ENCODE results near the gene EPO. TPM values are rescaled to one million over a fixed set of nuclear protein-coding genes. Genes with fewer than 3 reads are reported as not detected.

Gene EPO
- polyA plus RNA-seq, 2 of the 4 experiments (the other 2 are of a cell fraction): not detected

DNA sequence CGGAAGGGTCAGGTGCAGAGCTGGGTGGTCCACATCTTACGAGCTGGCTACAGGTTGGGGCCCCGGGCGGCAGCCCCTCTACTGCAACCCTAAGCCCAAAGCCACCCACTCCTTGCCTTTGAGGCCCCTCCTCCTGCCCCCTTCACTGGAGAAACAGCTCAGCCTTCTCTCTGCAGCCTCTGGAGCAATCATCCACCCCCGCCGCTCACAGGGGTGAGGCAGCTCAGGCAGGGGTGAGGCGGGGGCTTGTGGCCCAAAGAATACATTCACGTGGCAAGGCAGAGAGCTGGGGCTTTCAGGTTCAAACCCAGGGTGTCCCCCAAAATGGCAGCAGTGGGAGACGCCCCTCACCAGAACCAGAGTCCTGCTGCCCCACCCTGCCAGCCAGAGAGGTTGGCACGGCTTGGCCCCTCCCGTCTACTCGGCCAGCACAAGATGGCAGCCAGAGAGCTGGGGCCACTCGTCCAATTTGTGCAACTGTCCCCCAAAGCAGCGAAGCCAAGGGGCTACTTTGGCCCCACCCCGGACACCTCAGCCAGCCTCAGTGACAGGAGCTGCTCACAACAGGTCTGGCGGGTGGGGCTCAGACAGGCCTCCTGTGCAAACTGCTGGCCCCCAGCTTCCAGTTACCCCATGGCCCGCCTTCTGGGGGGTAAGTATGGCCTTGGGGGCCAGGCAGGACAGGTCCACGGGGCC is 39.5 kb upstream of the EPO start (continued):
- TF ChIP-seq, protein P1, sequence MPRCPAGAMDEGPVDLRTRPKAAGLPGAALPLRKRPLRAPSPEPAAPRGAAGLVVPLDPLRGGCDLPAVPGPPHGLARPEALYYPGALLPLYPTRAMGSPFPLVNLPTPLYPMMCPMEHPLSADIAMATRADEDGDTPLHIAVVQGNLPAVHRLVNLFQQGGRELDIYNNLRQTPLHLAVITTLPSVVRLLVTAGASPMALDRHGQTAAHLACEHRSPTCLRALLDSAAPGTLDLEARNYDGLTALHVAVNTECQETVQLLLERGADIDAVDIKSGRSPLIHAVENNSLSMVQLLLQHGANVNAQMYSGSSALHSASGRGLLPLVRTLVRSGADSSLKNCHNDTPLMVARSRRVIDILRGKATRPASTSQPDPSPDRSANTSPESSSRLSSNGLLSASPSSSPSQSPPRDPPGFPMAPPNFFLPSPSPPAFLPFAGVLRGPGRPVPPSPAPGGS (IDR thresholded peaks at IDR 0.05): no peak

DNA sequence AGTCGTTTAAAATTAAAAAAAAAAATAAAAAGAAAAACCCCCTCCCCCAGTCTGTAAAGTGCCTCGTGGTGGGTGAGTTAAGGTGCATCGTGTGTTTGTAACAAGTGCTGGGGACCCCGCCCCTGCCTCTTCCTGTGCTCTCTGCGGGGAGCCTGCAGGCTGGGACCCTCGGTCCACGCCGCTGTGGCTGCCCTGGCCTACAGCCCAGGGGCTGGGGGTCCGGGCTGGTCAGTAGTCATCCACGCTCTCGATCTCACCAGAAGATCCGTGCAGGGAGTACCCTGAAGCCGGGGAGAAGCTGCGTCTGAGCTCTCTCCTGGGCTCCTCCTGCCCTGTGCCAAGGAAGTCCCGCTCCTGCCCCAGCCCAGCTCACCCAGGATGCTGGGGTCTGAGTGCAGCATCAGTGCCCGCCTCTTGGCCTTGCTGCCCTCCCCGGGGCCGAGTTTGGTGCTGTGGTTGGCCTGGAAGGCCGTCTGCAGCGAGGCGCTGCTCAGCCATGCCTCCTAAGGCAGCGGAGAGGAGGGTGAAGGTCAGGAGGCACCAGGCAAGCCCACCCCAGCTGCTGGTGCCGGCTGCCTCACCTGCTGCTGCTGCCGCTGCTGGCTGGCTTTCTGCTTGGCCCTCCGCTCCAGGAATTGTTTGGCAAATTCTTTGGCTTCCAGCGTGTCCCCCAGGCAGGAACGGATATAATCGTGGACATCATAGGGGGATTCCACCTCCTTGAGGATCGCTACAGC is 38.6 kb upstream of the EPO start:
- ChIA-PET CTCF (interaction anchor here (0.8 to 6.4 kb wide), 6 partner anchors 10 to 69 kb away, joined by 3 to 54 read pairs (median 22); partner anchors contain the start of genes GIGYF1, MOSPD3 and POP7), POLR2A (interaction anchor here (1.6 kb wide), 1 partner anchor 69 kb away, joined by 4 read pairs; the partner anchor contains the start of gene MOSPD3)
- FAIRE-seq (no peak), DNase-seq (ENCODE audit: low read depth in 1 of 2, low spot score in 1 of 2) (no peak), ATAC-seq (no peak)
- Histone ChIP-seq H3K4me3 (no peak overlapping the region), H3K27ac (no peak overlapping the region), H3K4me1 (peaks cover 26% of the 10 kb centered on the region), H3K4me2 (no peak overlapping the region), H3K9me3 (no peaks in the 10 kb centered on the region)
- WGBS (ENCODE audit: missing lambda C conversion rate): 85% methylated on average over 28 of the region's 29 CpGs
- 0 out of 5 replicates have a peak, but pooled peaks of 1 of the 2 experiments have one; percentile 28 for TF ChIP-seq JUN (IDR thresholded peaks at IDR 0.05)
- no peak for TF ChIP-seq RAD21 (conservative IDR thresholded peaks at IDR 0.05 in 1 of 2, IDR thresholded peaks at IDR 0.05 in 1 of 2)

DNA sequence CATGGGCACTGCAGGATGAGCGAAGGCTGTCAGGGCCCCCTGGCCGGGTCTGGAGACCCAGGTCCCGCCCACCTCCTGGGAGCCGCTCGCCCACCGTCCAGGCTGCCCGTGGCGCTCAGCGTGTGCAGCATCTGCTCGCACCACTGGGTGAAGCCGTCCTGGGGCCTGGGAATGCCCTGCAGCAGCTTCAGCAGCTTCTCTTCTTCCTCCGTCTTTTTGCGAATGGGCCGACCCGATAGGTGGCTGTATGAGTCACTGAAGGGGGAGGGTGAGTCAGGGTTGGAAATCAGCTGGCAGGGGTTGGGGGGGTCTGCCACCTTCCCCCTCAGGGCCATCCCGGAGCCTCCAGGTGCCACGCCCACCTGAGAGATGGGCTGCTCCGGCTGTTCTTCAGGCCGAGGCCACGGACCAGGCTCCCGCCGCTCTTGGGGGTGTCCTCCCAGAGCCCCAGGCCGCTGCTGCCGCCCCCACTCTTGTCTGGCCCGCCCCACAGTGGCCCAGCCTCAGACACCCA is 38.0 kb upstream of the EPO start:
- 63% methylated on average over 7 of the region's 25 CpGs for WGBS (ENCODE audit: missing lambda C conversion rate)
- ChIA-PET POLR2A (interaction anchor here (1.3 to 1.6 kb wide), 2 partner anchors 9 to 70 kb away, joined by 4 read pairs; partner anchors contain the start of genes GNB2 and MOSPD3), CTCF (interaction anchor here (1.2 to 6.4 kb wide), 5 partner anchors 11 to 70 kb away, joined by 3 to 54 read pairs (median 21); partner anchors contain the start of genes GIGYF1, MOSPD3 and POP7)
- FAIRE-seq: no peak
- no peak for DNase-seq (ENCODE audit: low read depth in 1 of 2, low spot score in 1 of 2)
- Histone ChIP-seq H3K4me3 (no peak overlapping the region), H3K4me2 (no peak overlapping the region), H3K27ac (no peak overlapping the region; a peak in 1 of 6 replicates), H3K4me1 (peaks cover 26% of the 10 kb centered on the region), H3K9me3 (no peaks in the 10 kb centered on the region)
- ATAC-seq: no peak
- TF ChIP-seq FOSL2 (IDR thresholded peaks at IDR 0.05): no peak
- TF ChIP-seq FOSL2 (CRISPR knock-in tag; IDR thresholded peaks at IDR 0.05): peak; percentile 61
- TF ChIP-seq, protein P2, sequence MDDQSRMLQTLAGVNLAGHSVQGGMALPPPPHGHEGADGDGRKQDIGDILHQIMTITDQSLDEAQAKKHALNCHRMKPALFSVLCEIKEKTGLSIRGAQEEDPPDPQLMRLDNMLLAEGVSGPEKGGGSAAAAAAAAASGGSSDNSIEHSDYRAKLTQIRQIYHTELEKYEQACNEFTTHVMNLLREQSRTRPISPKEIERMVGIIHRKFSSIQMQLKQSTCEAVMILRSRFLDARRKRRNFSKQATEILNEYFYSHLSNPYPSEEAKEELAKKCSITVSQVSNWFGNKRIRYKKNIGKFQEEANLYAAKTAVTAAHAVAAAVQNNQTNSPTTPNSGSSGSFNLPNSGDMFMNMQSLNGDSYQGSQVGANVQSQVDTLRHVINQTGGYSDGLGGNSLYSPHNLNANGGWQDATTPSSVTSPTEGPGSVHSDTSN (IDR thresholded peaks at IDR 0.05): no peak

DNA sequence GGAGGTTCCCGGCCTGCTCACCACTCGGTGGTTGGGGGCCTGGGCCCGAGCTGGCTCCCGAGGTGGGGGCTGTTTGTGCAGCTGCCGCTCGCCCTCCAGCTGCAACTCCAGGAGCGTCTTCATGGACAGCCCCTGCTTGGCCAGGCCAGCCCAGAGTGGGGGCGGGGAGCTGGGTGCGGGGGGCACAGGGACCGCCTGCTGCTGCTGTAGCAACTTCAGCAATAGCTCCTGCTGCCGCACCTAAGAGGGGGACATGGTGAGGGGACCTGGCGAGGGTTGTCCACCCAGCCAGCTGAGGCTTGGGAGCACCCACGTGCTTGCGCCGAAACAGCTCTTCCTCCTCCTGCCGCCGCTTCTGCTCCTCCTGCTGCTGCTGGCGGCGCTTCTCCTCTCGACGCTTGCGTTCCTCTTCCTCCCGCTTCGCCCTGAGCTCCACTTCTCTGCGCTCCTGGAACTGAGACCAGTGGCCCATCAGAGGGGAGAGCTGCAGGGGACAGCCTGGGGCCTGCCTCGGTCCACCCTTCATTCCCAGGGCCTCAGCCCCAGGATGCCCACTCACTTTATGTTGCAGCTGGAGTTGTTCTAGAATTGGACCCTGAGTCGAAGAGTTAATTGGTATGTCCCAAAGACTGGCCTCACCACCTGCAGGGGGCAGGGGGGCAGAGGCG is 37.1 kb upstream of the EPO start:
- Histone ChIP-seq H3K4me2 (no peak overlapping the region), H3K4me1 (peaks cover 26% of the 10 kb centered on the region), H3K27ac (no peak overlapping the region; a peak in 1 of 6 replicates), H3K4me3 (no peak overlapping the region), H3K9me3 (no peaks in the 10 kb centered on the region)
- no peak for ATAC-seq
- 93% methylated on average over 26 of the region's 28 CpGs for WGBS (ENCODE audit: missing lambda C conversion rate)
- ChIA-PET CTCF (interaction anchor here (0.8 to 6.4 kb wide), 8 partner anchors 10 to 123 kb away, joined by 3 to 54 read pairs (median 4); partner anchors contain the start of genes GIGYF1, MOSPD3 and POP7), POLR2A (interaction anchor here (1.3 kb wide), 1 partner anchor 10 kb away, joined by 4 read pairs; the partner anchor contains the start of gene GNB2)
- DNase-seq (ENCODE audit: low read depth in 1 of 2, low spot score in 1 of 2): no peak
- TF ChIP-seq POLR2A (IDR thresholded peaks at IDR 0.05; ENCODE audit: low read length) (no peak), NPAS2 (CRISPR knock-in tag; IDR thresholded peaks at IDR 0.05; ENCODE audit: borderline replicate concordance) (no peak), HDAC2 (IDR thresholded peaks at IDR 0.05) (no peak)
- no peak for FAIRE-seq

Measured in A549 (cell line).